AML-193 (cell line): Measurements from ENCODE around the gene NPR2.

ENCODE experiments used
- DNase-seq, 2 experiments: peaks; one replicate each; lab custom pipeline; 2025; lab: John Stamatoyannopoulos, UW

NPR2 gene

DNA sequence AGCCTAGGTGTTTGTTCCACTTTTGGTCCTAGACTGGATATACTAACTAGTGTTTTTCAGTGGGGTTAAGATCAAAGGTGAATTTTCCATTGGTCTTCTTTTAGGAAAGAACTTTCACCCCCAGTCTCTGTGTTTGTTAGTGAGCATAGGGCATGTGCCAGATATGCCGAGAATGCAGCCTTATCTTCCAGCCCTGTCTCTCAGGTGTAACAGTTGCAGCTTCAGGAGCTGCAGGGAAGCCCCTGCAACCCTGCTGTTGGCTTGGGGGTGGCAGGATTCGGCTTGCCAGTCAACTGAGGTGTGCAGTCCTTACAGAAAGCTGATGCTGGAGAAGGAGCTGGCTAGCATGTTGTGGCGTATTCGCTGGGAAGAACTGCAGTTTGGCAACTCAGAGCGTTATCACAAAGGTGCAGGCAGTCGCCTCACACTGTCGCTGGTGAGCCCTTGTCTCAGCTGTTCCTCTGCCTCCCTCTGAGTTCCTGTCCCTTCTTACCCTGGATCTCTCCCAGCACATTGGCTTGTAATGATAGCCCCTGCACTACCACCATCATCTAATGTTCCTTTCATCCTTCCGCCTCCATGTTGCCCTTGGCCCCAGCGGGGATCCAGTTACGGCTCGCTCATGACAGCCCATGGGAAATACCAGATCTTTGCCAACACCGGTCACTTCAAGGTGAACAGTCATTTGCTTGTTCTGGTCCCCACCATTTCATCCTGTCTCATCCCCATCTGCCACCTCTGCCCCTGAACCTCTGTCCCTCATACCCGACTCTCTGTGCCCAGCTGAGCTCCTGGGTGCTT lies 10.1 kb downstream of the NPR2 start:
- DNase-seq: no peak

DNA sequence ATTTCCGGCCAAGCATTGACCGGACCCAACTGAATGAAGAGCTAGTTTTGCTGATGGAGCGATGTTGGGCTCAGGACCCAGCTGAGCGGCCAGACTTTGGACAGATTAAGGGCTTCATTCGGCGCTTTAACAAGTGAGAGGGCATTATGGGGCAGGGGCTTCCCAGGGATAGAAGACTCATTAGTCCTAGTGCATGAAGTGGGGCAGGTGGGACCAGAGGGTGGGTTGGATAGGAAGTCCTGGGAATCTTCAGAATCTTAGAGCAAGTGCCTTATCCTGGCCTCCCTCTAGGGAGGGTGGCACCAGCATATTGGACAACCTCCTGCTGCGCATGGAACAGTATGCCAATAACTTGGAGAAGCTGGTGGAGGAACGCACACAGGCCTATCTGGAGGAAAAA lies 14.7 kb downstream of the NPR2 start:
- no peak for DNase-seq

GRCh38 chr9:35808433-35808832 lies 17.0 kb downstream of the NPR2 start:
- no peak for DNase-seq

DNA sequence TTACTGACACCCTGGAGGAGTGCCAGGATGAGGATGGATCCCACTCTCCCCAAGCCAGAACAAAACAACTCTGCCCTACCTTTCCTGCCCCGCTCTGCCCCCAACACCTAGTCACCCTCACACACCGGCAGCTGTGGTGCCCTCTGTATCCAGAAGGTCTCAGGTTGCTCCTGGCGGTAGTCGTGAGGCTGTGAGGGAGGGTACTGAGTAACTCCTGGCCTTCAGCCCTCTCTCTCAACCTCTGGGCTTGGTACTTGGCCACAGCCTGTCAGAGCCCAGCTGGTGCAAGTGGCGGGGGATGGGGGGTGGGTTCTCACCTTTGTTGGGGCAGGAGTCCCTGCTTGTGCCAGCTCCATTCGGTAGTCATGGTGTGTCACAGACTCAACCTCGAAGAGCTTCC lies 18.7 kb downstream of the NPR2 start:
- no peak for DNase-seq

DNA sequence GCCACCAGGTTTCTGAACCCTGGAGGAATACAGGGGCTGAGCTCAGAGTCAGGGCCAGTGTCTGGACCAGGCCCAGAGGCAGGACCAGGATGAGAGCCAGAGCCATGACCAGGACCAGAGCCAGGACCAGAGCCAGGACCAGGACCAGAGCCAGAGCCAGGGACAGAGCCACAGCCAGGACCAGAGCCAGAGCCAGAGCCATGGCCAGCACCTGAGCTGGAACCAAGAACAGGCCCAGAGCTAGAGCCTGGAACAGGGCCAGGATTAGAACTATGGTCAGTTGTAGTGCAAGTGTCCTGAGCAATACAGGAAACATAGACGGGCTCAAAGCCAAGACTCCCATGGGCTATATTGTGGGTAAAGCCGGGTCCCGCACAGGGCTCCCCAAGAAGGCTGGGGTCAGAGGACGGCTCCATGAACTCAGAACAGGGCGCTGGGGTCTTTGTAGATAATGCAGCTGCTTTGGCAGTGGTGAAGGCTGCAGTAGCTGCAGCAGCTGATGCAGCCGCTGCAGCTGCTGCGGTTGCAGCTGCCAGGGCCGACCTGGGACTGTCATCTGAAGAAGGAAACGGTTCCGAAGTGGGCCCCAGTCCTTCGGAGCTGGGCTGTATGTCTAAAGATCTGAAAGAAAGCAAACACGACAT lies 20.1 kb downstream of the NPR2 start:
- no peak for DNase-seq

DNA sequence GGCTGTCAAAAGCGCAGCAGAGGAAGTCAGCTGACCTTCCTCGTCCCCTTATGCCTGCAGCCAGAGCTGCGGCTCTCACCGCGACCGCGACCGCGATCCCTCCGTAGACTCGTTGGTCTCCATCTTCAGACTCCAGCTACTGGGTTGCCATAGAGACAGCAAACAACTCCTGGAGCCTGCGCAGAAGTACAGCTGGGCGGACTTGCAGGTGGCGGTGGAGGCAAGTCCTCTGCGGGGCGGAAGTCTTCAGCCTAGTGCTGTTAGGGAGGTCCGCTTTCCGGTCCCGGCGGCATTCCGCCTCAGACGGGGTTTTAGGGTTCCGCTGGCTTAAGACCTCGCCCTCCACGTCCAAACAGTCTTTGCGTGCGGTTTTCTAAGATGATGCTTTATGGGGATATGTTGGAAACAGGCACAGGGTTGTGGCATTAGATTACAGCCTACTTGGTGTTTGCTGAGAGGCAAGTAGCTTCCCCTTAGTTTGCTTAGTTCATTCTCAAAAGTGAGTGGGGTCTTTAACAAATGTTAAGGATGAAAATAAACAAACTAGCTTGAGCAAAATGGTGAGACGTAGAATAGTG lies 20.7 kb downstream of the NPR2 start, which contains the start of gene SPAG8:
Gene SPAG8, minus strand, starts transcription at position 238 of the 578 bp plus-strand sequence. Its CDS starts 115 bp downstream, at position 123.
- DNase-seq: peak; percentile 96 to 97

GRCh38 chr9:35813434-35814105 lies 22.2 kb downstream of the NPR2 start:
- DNase-seq: no peak

DNA sequence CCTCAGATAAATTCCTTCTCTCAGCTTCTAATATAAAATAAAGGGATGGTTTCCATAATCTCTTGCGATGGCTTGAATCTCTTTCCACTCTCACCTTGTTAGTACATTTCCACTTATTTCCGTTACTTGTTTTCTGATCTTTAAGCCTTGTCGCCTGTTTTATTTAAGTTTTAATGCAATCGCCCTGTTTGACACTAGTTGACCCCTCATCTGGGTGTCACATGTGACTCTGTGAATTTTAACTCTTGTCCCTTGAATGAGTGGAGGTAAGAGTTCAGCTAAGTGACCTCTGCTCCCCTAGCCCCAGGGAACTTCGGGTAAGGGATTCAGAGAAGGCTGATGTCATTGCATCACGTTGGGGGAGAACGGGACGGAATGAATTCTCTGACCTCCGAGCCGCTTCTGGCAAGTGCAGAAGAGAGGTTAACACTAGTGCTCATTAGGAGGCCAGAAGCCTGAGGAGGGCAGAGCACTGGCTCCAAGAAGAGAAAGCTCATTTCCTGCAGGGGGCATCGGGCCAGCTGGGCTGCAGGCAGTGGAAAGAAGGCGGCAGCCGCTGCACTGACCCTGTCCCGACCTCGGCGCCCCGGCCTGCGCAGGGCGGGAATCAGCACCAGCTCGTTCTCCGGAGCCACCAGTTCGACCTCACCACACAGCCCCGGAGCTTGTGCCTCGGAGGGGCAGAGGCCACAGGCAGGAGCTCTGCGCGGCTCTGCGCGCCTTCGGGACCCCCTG lies 22.9 kb downstream of the NPR2 start:
- peak; percentile 51 to 61 for DNase-seq

DNA sequence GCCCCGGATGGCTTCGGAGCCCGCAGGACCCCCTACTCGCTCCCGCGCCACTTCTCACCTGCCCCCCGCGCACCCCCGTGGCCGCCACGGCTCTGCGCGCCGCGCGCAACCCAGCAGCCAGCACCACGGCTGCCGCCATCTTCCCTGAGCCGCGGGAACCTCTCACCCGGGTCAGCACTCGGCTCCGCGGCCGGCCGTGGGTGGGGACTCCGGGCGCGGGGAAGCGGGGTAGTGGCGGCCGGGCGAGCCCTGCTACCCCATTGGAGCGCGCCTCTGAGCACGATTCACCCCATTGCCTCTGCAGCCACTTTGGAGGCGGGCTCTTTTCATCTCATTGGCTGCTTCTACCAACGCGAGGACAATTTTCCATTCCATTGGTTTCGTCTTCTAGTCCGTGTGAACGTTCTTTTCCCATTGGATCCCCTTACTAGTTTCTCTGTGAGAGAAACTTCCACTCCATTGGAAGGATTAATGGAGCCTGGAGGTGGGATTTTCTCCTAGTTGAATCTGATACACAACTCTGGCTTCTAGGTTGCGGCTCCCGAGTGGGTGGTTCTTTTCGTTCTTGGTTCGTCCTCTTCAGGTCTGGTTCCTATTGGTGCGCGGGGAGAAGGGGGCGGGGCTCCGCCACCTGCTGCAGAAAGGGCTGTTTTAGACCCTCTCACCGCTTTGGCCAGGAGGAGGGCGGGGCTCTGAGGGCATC lies 23.6 kb downstream of the NPR2 start, which contains the start of gene HINT2:
Gene HINT2, minus strand, starts transcription at position 202 of the 703 bp plus-strand sequence. Its CDS starts 63 bp downstream, at position 139.
- DNase-seq: peak; percentile 97 to 98

GRCh38 chr9:35816708-35817107 lies 25.3 kb downstream of the NPR2 start:
- no peak for DNase-seq

DNA sequence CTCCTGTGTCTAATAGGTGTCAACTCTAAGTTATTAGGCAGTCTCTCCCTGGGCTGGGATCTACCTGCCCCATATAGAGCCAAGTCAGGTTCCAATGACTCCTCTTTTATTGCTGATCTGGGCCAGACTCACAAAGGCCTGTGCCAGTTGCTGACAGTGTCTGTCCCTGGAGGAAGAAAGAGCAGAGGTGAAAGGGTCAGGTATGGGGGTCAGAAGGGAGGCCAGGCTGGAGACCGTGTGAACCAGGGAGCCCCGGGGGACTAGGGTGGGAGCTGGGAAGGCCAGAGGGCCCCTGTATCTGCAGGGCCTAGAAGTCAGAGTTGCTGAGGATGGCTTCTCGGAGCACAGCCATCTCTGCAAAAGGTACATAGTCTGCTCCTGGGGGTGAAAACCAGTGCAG lies 26.9 kb downstream of the NPR2 start:
- DNase-seq: no peak

DNA sequence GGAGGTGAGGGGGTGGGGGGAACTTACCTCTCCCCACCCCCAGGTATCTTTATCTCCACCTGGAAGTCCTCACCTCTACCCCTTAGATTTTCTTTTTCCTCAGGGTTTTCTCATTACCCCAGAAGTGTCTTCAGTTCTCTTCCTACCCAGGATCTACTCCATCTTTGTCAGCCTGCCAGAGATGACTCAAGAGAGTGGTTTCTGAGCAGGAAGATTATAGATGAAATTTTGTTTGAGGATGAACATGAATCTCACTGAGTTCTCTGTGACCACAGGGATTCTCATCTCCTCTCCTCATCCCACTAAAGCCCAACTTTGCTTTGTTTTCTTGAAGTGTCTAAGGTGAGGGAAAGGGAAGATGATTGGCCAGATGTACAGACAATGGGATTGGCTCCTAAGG lies 28.7 kb downstream of the NPR2 start:
- no peak for DNase-seq

GRCh38 chr9:35822926-35823325 lies 31.5 kb downstream of the NPR2 start:
- DNase-seq: no peak

DNA sequence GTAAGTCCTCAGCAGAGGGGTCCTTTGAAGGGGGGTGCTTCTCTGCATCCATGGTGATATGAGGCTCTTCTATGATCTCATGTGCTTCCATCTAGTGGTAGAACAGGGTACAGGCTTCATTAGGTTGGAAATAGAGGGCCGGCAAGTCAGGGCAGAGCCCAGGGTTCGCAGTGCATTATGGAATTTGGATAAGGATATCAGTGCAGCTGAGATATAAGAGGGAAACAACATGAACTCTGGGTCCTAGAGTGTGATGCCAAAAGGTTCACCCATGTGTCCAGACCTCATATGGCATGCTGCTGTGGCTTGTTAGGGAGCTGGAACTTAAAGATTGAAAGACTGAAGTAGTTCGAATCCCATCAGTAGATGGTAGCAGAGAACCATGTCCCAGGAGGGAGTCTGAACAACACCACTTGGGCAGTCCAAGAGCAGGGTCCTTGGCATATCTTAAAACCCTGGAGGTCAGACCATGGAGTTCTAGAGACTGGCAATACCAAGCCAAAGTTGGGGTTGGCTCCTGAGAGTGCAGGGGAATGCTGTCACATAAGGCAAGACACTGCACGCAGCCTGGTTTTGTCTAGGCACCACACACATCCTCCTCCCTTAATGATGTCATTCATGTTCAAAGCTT lies 34.8 kb downstream of the NPR2 start:
- peak; percentile 62 to 77 for DNase-seq

- DNase-seq: no peak
Measured at GRCh38 chr9:35827486-35827885, 36.1 kb downstream of the NPR2 start.

GRCh38 chr9:35828716-35829083 lies 37.3 kb downstream of the NPR2 start, which contains the start of gene FAM221B:
TSS of gene FAM221B (minus strand) at chr9:35828732. CDS start at chr9:35826161, 2,571 bp downstream.
- no peak for DNase-seq

DNA sequence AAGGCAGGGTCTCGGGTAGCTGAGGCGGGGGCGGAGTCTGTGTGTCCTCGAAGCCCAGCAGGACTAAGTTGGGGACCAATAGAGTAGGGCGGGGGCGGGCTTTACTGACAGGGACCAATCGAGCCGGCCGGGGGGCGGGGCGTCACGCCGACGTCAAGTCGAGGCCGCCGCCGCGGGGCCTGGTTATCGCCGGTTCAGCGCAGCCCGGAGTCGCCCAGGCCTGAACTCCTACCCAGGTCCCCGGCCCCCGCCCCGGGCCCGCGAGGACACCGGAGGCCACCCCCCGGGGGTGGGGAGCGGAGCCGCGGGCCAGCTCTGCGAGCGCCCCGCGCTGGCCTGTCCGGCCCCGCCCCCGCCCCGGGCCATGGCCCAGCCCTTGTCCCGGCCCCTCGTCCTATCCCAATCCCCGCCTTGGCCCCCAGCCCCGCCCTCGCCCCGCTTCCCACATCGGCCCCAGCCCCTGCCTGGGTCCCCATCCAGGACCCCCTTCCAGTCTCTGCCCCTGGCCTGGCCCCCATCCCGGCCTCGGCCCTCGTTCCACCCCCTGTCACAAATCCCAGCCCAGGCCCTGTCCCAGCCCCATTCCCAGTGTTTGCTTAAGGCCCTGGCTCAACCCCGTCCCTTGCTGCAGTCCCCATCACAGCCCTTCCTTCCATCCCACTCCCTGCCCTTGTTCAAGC lies 37.8 kb downstream of the NPR2 start, which contains the start of gene TMEM8B:
Gene TMEM8B, plus strand, starts transcription at position 145 of the 680 bp plus-strand sequence. Its CDS starts 220 bp downstream, at position 365.
- DNase-seq: peak; percentile 27 to 53

- DNase-seq: no peak
Measured at GRCh38 chr9:35829764-35830096, 38.3 kb downstream of the NPR2 start.

- no peak for DNase-seq
Measured at GRCh38 chr9:35831040-35831439, 39.6 kb downstream of the NPR2 start.

- no peak for DNase-seq
Measured at GRCh38 chr9:35832814-35833213, 41.4 kb downstream of the NPR2 start.
